Measurements from ENCODE around the gene HOXA5.
A peak's percentile ranks its signal among the peaks of the same experiment; 100 is the strongest.

The HOXA5 gene

DNA sequence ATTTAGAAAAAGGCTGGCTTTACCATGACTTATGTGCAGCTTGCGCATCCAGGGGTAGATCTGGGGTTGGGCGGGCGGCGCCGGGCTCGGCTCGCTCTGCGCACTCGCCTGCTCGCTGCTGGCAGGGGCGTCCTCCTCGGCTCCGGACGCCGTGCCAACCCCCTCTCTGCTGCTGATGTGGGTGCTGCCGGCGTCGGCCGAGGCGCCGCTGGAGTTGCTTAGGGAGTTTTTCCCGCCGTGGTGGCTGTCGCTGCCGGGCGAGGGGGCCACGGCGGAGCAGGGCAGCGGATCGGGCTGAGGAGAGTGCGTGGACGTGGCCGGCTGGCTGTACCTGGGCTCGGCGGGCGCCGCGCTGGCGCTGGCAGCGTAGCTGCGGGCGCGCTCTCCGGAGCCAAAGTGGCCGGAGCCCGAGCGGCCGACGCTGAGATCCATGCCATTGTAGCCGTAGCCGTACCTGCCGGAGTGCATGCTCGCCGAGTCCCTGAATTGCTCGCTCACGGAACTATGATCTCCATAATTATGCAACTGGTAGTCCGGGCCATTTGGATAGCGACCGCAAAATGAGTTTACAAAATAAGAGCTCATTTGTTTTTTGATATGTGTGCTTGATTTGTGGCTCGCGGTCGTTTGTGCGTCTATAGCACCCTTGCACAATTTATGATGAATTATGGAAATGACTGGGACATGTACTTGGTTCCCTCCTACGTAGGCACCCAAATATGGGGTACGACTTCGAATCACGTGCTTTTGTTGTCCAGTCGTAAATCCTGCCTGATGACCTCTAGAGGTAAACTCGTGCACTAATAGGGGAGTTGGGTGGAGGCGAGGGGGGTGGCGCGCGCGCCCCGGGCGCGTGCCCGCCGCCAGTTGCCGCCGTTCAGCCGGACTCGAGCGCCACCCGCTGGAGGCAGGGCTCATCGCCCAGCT is at the start of gene HOXA5:
TSS of gene HOXA5 (minus strand) at position 659 of the 927 bp plus-strand sequence. CDS start at position 585, 74 bp downstream.
- TF ChIP-seq, protein P1, sequence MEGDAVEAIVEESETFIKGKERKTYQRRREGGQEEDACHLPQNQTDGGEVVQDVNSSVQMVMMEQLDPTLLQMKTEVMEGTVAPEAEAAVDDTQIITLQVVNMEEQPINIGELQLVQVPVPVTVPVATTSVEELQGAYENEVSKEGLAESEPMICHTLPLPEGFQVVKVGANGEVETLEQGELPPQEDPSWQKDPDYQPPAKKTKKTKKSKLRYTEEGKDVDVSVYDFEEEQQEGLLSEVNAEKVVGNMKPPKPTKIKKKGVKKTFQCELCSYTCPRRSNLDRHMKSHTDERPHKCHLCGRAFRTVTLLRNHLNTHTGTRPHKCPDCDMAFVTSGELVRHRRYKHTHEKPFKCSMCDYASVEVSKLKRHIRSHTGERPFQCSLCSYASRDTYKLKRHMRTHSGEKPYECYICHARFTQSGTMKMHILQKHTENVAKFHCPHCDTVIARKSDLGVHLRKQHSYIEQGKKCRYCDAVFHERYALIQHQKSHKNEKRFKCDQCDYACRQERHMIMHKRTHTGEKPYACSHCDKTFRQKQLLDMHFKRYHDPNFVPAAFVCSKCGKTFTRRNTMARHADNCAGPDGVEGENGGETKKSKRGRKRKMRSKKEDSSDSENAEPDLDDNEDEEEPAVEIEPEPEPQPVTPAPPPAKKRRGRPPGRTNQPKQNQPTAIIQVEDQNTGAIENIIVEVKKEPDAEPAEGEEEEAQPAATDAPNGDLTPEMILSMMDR (IDR thresholded peaks at IDR 0.05), result peak; percentile 90
- Mint-ChIP-seq H3K9me3 (no peaks in the 10 kb centered on the region), H3K4me1 (peaks cover 59% of the 10 kb centered on the region), H3K27me3 (ENCODE audit: low read depth, poor library complexity) (peaks cover 21% of the 10 kb centered on the region), H3K4me3 (peak within 1 kb of the TSS; percentile 97), H3K27ac (peak within 1 kb of the TSS; percentile 100), H3K36me3 (ENCODE audit: low read depth) (peaks cover 91% of the 10 kb centered on the region)
- peak; percentile 92 for DNase-seq

DNA sequence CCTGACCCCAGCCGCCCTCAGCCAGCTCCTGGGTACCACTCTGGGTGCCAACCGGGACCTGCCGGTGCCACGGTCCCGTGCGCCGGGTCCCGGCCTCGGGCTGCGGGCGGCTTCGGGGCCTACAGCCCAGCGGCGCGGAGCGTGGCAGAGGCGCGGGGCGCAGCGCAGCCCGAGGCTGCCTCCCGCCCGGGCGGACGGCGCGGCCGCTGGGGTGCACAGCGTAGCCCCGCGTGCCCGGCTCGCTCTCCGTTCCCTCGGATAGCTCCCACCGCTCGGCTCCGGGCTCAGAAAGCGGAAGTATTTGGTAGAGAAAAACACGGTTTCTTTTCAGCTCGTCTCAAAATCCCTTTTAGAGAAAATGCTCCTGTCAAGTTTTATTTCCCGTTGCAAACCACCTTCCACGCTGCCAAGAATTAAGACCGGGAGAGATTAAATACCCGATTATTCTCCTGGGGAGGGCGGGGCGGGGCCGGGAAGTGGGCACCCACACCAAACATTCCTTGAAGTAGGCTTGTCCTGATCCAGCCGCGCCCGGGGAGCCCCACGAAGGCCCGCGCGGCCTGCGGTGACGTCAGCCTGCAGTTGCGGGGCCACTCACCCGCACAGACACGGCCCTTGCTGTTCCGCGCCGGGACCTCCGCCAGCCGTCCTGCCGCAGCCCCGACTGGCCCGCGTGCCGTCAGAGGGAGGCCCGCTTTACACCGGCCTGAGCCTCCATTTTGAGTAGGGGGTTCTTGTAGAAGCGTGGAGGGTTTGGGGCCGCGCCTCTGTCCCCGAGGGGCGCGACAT is 49.3 kb upstream of the HOXA5 start:
- H3K4me3 Mint-ChIP-seq, result peak overlapping the region; percentile 78
- peaks cover 43% of the 10 kb centered on the region for H3K4me1 Mint-ChIP-seq
- H3K27me3 Mint-ChIP-seq (ENCODE audit: low read depth, poor library complexity), result peaks cover 100% of the 10 kb centered on the region
- TF ChIP-seq, protein P1 (IDR thresholded peaks at IDR 0.05), result no peak
- DNase-seq, result peak; percentile 46
- H3K9me3 Mint-ChIP-seq, result no peaks in the 10 kb centered on the region
- no peaks in the 10 kb centered on the region for H3K36me3 Mint-ChIP-seq (ENCODE audit: low read depth)
- no peak overlapping the region for H3K27ac Mint-ChIP-seq

DNA sequence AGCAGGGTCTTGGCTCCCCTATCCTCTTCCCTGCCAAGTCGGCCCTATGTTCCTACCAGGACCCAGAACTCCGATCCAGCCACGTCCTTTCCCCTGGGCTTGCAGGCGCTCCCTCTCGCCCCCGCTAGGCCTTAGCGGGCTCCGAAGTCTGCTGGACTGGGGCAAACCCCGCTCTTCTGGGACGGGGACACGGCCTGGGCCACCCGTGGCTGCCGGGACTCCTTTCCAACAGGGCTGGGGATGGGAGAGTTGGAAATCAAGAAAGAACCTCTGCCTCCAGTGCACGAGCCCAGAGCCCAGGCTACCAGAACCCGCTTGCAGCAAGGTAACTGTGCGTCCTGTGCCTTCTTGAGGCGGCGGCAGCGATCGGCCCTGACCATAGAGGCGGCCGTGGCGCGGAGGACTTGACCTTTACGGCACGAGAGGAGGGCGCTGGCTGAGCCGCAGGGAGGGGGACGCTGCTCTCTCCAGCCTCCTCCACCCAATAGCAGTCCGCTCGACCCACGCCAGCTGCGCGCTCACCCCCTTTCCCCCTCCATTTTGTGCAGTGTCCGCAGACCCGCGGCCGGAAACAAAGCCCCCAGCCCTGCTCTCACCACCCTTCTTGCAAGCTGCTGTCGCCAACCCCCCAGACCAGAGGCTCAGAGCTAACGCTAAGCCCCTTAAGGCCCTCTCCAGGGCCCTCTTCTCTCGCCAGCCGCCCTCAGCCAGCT is 48.5 kb upstream of the HOXA5 start:
- peak; percentile 64 for DNase-seq
- Mint-ChIP-seq H3K9me3 (no peaks in the 10 kb centered on the region), H3K36me3 (ENCODE audit: low read depth) (no peaks in the 10 kb centered on the region), H3K4me3 (peak overlapping the region; percentile 78), H3K4me1 (peaks cover 51% of the 10 kb centered on the region), H3K27ac (no peak overlapping the region), H3K27me3 (ENCODE audit: low read depth, poor library complexity) (peaks cover 100% of the 10 kb centered on the region)
- TF ChIP-seq, protein P1 (IDR thresholded peaks at IDR 0.05), result no peak

DNA sequence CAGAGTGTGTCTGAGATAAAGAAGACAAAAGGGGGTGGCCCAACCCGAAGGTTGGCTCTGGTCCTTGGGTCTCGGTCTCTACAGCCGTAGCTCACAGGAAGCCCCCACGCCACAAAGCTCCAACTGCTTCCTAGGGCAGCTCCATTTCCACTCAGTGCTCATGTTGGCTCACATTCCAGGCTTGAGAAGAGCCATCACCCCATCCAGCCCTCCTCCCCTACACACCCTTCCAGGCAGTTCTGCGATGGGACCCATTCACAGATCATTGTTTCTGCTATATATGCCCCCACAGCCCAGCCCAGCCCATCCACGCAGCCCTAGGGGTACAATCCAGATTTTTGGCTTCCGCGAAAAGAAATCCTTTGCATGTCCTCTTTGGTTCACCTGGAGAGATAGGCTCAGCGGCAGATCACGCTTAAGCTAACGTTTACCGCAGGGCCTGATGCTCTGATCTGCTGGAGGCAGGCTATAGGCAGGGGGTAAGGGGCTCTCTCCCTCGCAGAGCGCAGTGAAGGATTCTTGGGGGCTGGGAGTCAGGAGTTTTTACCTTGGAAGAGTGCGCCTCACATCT is 47.8 kb upstream of the HOXA5 start:
- H3K9me3 Mint-ChIP-seq, result no peaks in the 10 kb centered on the region
- no peak overlapping the region for H3K27ac Mint-ChIP-seq
- H3K4me3 Mint-ChIP-seq, result peak overlapping the region; percentile 78
- TF ChIP-seq, protein P1 (IDR thresholded peaks at IDR 0.05), result no peak
- no peak for DNase-seq
- peaks cover 57% of the 10 kb centered on the region for H3K4me1 Mint-ChIP-seq
- H3K36me3 Mint-ChIP-seq (ENCODE audit: low read depth), result no peaks in the 10 kb centered on the region
- peaks cover 100% of the 10 kb centered on the region for H3K27me3 Mint-ChIP-seq (ENCODE audit: low read depth, poor library complexity)

DNA sequence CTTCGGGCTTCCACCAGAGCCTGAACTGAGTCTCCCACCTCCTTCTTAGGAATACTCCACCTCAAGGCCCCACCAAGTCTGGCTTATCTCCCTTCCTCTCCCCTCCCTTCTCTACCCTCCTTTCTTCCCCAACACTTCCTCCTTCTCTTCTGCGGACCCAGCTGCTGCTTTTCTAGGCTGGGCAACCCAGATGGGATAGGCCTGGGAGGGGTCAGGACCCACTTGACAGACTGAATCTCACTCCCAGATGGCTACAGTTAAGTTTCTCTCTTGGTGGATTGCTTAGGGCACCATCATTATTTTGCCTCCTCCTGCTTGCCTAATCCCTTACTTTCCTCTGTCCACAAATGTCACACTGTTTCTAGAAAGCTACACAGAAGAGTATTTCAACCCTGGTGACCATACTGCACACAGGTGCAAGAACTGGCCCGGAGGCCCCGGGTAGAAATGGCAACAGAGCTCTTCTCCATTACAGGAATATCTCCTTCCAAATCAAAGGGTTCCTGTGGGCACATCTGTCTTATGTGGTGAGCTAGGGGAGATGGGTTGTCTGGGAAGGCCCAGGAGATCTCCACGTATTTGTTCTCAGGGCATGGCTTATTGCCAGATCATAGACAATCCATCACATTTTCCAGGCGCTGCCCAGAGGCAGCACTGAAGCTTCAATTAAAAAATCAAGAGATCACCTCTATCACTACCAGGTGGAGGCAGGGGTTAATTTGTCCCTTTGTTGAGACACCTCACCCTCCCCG is 46.7 kb upstream of the HOXA5 start:
- H3K27me3 Mint-ChIP-seq (ENCODE audit: low read depth, poor library complexity), result peaks cover 100% of the 10 kb centered on the region
- no peaks in the 10 kb centered on the region for H3K36me3 Mint-ChIP-seq (ENCODE audit: low read depth)
- H3K4me1 Mint-ChIP-seq, result peaks cover 65% of the 10 kb centered on the region
- no peak overlapping the region for H3K27ac Mint-ChIP-seq
- TF ChIP-seq, protein P1 (IDR thresholded peaks at IDR 0.05), result no peak
- peak; percentile 3 for DNase-seq
- H3K4me3 Mint-ChIP-seq, result peak overlapping the region; percentile 82
- H3K9me3 Mint-ChIP-seq, result no peaks in the 10 kb centered on the region

Measured in nephron progenitor cell (in vitro differentiated cells).